Stimulated activated effector memory CD8-positive, alpha-beta T cell treated with anti-CD3 and anti-CD28 coated beads, Interleukin-12 subunit alpha, Interleukin-12 subunit beta, amount 100 ng/mL, for 72 hours (primary cell): ENCODE data around the gene PRKCB.

Source experiments
- ATAC-seq: fragments of 150-1000 bp; cut with Tn5 transposase; 2 replicates; pipeline ENCODE4 v1.10.0; 2021
- DNase-seq, 2 donors: peaks; one replicate each; pipeline ENCODE4 v3.0.0; 2021 to 2022; ENCODE audit warnings: low spot score in 2 of 2
- H3K27ac Mint-ChIP-seq: one replicate; pipeline ENCODE4 v1.8.0; 2022; ENCODE audit warnings: mild to moderate bottlenecking, mixed read lengths
- H3K36me3 Mint-ChIP-seq: one replicate; pipeline ENCODE4 v1.8.0; 2022; ENCODE audit warnings: mild to moderate bottlenecking, mixed read lengths
- H3K4me1 Mint-ChIP-seq: one replicate; pipeline ENCODE4 v1.8.0; 2022; ENCODE audit warnings: mixed read lengths
- H3K4me3 Mint-ChIP-seq: one replicate; pipeline ENCODE4 v1.8.0; 2022; ENCODE audit warnings: mild to moderate bottlenecking, mixed read lengths
- H3K9me3 Mint-ChIP-seq: one replicate; pipeline ENCODE4 v1.8.0; 2022; ENCODE audit warnings: mixed read lengths

Gene PRKCB

GRCh38 chr16:23991066-23991465 is 155.3 kb downstream of the PRKCB start:
- H3K4me3 Mint-ChIP-seq = no peak overlapping the region
- ATAC-seq (no peak), DNase-seq (no peak)
- H3K27ac Mint-ChIP-seq = no peak overlapping the region
- no peaks in the 10 kb centered on the region for H3K9me3 Mint-ChIP-seq
- H3K4me1 Mint-ChIP-seq = peaks cover 25% of the 10 kb centered on the region
- H3K36me3 Mint-ChIP-seq = peaks cover 24% of the 10 kb centered on the region

- DNase-seq (no peak), ATAC-seq (no peak)
- Mint-ChIP-seq H3K9me3 (no peaks in the 10 kb centered on the region), H3K4me3 (no peak overlapping the region), H3K4me1 (peaks cover 21% of the 10 kb centered on the region), H3K27ac (no peak overlapping the region), H3K36me3 (peaks cover 12% of the 10 kb centered on the region)
These were observed 158.8 kb downstream of the PRKCB start for GRCh38 chr16:23994615-23995014.

DNA sequence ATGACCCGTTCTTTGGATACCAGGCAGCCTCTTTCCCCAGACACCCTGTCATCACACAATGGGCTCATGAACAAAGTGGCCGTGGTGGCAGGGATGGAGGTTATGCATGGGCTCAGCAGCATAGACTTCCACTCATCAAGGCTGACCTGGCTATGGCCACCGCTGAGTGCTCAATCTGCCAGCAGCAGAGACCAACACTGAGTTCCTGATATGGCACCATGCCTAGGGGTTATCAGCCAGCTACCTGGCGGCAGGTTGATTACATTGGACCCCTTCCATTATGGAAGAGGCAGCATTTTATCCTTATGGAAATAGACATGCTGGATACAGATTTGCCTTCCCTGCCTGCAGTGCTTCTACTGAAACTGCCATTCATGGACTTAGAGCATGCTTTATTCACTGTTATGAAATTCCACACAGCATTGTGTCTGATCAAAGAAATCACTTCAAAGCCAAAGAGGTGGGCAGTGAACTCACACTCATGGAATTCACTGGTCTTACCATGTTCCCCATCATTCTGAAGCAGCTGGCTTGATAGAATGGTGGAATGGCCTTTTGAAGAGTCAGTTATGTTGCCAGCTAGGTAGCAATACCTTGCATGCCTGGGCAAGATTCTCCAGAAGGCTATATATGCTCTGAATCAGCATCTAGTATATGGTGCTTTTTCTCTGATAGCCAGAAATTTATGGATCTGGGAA is 160.6 kb downstream of the PRKCB start:
- Mint-ChIP-seq H3K9me3 (no peaks in the 10 kb centered on the region), H3K36me3 (no peaks in the 10 kb centered on the region), H3K27ac (no peak overlapping the region), H3K4me3 (no peak overlapping the region), H3K4me1 (peaks cover 19% of the 10 kb centered on the region)
- DNase-seq (no peak), ATAC-seq (no peak)

GRCh38 chr16:23998771-23999170 is 163.0 kb downstream of the PRKCB start:
- H3K36me3 Mint-ChIP-seq = peaks cover 7% of the 10 kb centered on the region
- DNase-seq = no peak
- peak overlapping the region; percentile 85 for H3K27ac Mint-ChIP-seq
- ATAC-seq = no peak
- peaks cover 30% of the 10 kb centered on the region for H3K4me1 Mint-ChIP-seq
- no peaks in the 10 kb centered on the region for H3K9me3 Mint-ChIP-seq
- peak overlapping the region; percentile 10 for H3K4me3 Mint-ChIP-seq

GRCh38 chr16:23999663-24000062 is 163.9 kb downstream of the PRKCB start:
- ATAC-seq (peak; percentile 99), DNase-seq (peak; percentile 32 to 84)
- no peaks in the 10 kb centered on the region for H3K9me3 Mint-ChIP-seq
- peaks cover 15% of the 10 kb centered on the region for H3K36me3 Mint-ChIP-seq
- no peak overlapping the region for H3K4me3 Mint-ChIP-seq
- peak overlapping the region; percentile 85 for H3K27ac Mint-ChIP-seq
- peaks cover 31% of the 10 kb centered on the region for H3K4me1 Mint-ChIP-seq

DNA sequence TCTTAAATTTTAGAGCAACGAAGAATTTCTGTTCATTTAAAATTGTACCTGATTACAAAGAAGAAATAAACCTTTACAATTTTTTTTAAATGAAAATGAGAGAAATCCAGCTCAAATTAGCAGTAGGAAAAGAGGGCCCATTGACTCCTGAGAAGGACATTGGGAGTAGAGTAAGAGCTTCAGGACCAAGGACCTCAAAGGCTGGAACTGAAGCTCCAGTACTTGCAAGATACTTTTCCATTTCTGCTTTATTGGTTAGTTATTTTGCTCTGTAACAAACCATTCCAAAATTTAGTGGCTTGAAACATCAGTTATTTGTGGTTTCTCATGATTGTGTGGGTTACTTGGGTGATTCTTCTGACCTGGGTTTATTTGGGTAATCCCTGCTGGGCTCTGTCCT is 165.9 kb downstream of the PRKCB start:
- H3K36me3 Mint-ChIP-seq = peaks cover 15% of the 10 kb centered on the region
- H3K9me3 Mint-ChIP-seq = no peaks in the 10 kb centered on the region
- ATAC-seq (no peak), DNase-seq (no peak)
- H3K27ac Mint-ChIP-seq = peak overlapping the region; percentile 63
- H3K4me3 Mint-ChIP-seq = no peak overlapping the region
- peaks cover 37% of the 10 kb centered on the region for H3K4me1 Mint-ChIP-seq

DNA sequence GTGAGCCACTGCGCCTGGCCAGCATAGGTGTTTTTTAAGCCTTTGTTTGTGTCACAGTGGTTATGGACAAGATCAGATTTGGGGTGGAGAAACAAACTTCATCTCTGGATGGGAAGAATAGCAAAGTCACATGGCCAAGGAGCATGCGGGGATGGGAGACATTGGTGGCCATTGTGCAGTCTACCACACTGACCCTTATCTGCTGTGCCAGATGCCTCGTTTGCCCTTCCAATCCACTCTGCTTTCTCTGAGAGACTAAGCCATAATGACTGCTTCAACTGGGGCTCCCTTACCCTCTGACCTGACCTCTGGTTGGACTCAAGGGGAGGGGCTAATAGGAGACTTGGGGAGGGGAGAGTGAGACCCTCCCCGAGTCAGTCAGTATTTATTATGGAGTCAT is 166.8 kb downstream of the PRKCB start:
- peaks cover 37% of the 10 kb centered on the region for H3K4me1 Mint-ChIP-seq
- DNase-seq (no peak), ATAC-seq (no peak)
- no peak overlapping the region for H3K27ac Mint-ChIP-seq
- no peak overlapping the region for H3K4me3 Mint-ChIP-seq
- H3K9me3 Mint-ChIP-seq = no peaks in the 10 kb centered on the region
- H3K36me3 Mint-ChIP-seq = peaks cover 15% of the 10 kb centered on the region

- no peak for DNase-seq
- Mint-ChIP-seq H3K27ac (peak overlapping the region; percentile 19), H3K4me1 (peaks cover 42% of the 10 kb centered on the region), H3K9me3 (no peaks in the 10 kb centered on the region), H3K36me3 (peaks cover 32% of the 10 kb centered on the region), H3K4me3 (no peak overlapping the region)
- no peak for ATAC-seq
These were observed 169.8 kb downstream of the PRKCB start for GRCh38 chr16:24005577-24005976.

- H3K4me1 Mint-ChIP-seq = peaks cover 46% of the 10 kb centered on the region
- no peaks in the 10 kb centered on the region for H3K9me3 Mint-ChIP-seq
- ATAC-seq (no peak), DNase-seq (no peak)
- peaks cover 28% of the 10 kb centered on the region for H3K36me3 Mint-ChIP-seq
- H3K27ac Mint-ChIP-seq = no peak overlapping the region
- H3K4me3 Mint-ChIP-seq = no peak overlapping the region
These were observed 171.6 kb downstream of the PRKCB start for GRCh38 chr16:24007391-24007790.

DNA sequence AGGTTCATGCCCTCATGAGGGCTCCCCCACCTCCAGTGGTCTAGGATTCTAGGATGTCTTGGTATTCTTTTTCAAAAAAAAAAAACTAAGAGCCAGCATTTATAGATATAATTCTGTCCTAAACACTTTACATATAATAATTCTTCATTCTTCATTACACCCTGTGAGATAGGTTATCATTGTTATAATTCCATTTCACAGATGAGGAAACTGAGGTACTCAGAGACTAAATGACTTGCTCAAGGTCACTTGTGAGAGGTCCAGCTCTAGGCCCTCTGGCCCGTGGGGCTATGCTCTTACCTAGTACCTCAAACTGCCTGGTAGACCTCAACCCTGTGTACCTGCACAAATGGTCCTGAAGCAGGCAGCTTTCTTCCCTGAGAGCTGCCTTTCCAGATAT is 172.2 kb downstream of the PRKCB start:
- DNase-seq (no peak), ATAC-seq (no peak)
- no peak overlapping the region for H3K4me3 Mint-ChIP-seq
- no peaks in the 10 kb centered on the region for H3K9me3 Mint-ChIP-seq
- no peak overlapping the region for H3K27ac Mint-ChIP-seq
- H3K4me1 Mint-ChIP-seq = peaks cover 48% of the 10 kb centered on the region
- peaks cover 28% of the 10 kb centered on the region for H3K36me3 Mint-ChIP-seq

- Mint-ChIP-seq H3K4me3 (no peak overlapping the region), H3K27ac (no peak overlapping the region), H3K36me3 (peaks cover 22% of the 10 kb centered on the region), H3K4me1 (peaks cover 50% of the 10 kb centered on the region), H3K9me3 (no peaks in the 10 kb centered on the region)
- ATAC-seq (no peak), DNase-seq (no peak)
These were observed 173.3 kb downstream of the PRKCB start for GRCh38 chr16:24009098-24009497.

DNA sequence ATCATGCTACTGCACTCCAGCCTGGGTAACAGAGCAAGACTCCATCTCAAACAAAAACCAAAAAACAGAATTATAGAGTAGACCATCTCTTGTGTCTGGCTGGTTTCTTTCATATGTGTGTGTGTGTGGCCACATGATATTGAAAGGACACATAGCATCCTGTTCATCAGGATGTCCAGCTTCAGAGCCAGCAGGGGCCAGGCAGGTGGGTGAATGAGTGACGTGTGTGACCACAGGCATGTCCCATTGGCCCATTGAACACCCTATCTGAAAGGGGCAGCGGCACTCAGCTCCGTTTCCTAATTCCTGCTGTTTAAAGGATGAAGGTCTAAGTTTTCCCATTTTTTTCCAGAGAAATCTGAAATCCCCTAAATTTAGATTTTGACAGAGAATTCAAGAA is 174.2 kb downstream of the PRKCB start:
- H3K4me3 Mint-ChIP-seq = no peak overlapping the region
- H3K4me1 Mint-ChIP-seq = peaks cover 54% of the 10 kb centered on the region
- DNase-seq (no peak), ATAC-seq (no peak)
- H3K9me3 Mint-ChIP-seq = no peaks in the 10 kb centered on the region
- peaks cover 17% of the 10 kb centered on the region for H3K36me3 Mint-ChIP-seq
- H3K27ac Mint-ChIP-seq = peak overlapping the region; percentile 26

DNA sequence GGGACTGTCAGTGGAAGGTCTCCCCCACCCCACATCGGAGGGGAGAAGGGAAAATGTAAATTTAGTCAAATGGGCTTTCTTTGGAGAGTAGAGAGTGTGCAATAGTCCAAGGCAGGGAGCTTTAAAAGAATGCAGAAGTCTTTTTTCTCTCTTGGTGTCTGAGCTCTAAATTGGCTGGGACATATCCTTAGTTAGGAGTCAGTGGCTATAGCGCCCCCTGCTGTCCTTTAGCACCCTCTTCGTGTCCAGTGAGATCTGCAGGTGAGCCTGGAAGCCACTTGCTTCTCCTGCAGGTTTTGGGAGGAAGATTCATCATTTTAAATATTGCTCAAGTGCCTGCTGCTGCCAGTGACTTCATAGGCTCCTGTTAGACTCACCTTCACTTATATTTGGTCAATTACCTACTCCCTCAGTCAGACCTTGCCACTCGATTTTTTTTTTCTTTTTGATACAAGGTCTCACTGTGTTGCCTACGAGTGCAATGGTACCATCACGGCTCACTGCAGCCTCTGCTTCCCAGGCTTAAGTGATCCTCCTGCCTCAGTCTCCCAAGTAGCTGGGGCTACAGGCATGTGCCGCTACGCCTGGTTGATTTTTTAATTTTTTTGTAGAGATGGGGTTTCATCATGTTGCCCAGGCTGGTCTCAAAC is 174.8 kb downstream of the PRKCB start:
- Mint-ChIP-seq H3K4me1 (peaks cover 57% of the 10 kb centered on the region), H3K4me3 (no peak overlapping the region), H3K9me3 (no peaks in the 10 kb centered on the region), H3K27ac (peak overlapping the region; percentile 26), H3K36me3 (peaks cover 17% of the 10 kb centered on the region)
- peak; percentile 58 to 85 for DNase-seq
- peak; percentile 61 for ATAC-seq

DNA sequence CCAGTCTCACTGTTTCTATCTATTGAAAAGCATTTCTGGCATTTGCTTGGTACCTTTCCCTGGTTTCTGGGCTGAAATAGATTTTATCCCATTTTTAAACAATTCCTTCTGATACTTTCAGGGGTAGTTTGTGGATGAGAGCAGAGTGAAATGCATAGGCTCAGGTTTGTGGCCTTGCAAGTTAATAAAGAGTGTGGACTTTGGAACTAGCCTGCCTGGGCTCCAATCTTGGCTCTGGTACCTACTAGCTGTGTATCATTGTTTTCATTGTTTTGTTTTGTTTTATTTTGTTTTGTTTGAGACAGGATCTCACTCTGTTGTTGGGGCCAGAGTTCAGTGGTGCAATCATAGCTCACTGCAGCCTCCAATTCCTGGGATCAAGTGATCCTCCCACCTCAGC is 175.5 kb downstream of the PRKCB start:
- Mint-ChIP-seq H3K9me3 (no peaks in the 10 kb centered on the region), H3K36me3 (peaks cover 19% of the 10 kb centered on the region), H3K27ac (no peak overlapping the region), H3K4me3 (no peak overlapping the region), H3K4me1 (peaks cover 58% of the 10 kb centered on the region)
- ATAC-seq (no peak), DNase-seq (no peak)

DNA sequence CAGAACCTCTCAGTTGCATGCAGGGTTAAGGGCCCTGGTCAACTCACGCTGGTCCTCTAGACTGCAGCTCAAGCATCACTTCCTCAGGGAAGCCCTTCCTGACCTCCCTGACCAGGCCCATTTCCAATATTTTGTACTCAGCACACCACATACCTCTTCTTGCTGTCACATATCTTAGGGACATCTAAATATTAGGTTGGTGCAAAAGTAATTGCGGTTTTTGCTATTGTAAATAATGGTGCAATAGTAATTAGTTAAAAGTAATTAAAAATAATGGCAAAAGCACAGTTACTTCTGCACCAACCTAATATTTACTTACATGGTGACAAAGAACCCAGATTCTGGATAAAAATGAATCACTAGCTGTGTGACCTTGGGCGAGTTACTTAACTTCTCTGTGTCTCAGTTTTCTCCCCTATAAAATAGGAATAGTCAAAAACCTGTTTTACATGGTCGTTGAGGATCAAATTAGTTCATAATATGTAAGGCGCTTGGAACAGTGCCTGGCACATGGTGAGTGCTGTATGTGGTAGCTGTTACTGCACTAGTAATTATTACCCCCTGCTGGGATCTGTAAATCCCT is 177.4 kb downstream of the PRKCB start:
- ATAC-seq = no peak
- Mint-ChIP-seq H3K9me3 (no peaks in the 10 kb centered on the region), H3K4me1 (peaks cover 68% of the 10 kb centered on the region), H3K27ac (peak overlapping the region; percentile 85), H3K36me3 (peaks cover 37% of the 10 kb centered on the region), H3K4me3 (no peak overlapping the region)
- DNase-seq = no peak
